Right renal cortex interstitium (tissue), 3 donors: ENCODE results near the gene ZNF787. TPM values are rescaled to one million over a fixed set of nuclear protein-coding genes. Genes with fewer than 3 reads are reported as not detected.

Source experiments
- DNase-seq, 3 donors: peaks; one replicate each; pipeline ENCODE4 v3.0.0-alpha.2; 2013; ENCODE audit warnings: low read depth in 3 of 3, low spot score in 2 of 3
- polyA plus RNA-seq, 3 donors: library from polyadenylated mRNA; unstranded; fragments of 120-200 nt; gene quantifications; one replicate each; pipeline ENCODE4 v1.2.1, GENCODE V29; 2013; ENCODE audit not compliant: insufficient read length in 3 of 3

Gene ZNF787
- polyA plus RNA-seq, 3 donors = 9.0 to 12.0 (median 11.1) TPM

DNA sequence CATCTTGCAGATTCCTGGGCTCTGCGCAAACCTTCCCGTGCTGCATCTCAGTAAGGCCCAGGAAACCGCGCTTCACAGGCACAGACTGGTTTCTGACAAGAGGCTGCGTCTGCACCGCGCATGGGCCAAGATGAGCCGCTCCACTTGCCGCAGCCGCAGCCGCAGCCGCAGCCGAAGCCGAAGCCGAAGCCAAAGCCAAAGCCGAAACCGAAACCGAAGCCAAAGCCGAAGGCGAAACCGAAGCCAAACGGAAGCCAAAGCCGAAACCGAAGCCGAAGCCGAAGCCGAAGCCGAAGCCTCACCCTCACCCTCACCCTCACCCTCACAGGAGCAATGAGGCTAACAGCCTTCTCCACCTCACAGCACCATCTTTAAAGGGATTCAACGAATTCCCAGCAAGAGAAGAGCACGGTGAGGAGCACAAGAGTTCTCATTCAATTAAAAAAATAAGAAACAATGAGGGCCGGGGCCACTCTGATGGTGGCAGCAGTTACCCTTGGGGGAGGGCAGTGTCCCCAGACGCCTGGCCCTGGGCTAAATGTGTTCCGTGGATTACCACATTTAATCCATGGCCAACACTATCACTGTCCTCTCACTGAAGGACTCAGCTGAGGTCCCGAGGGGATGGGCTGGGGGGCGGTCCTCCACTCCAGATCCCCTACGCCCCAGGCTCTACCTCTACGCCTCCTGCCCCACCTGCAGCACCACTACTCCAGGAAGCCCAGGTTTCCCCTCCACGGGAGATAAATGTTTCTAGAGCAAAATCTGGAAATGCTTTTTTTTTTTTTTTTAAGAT lies 29.1 kb downstream of the ZNF787 start:
- no peak for DNase-seq

DNA sequence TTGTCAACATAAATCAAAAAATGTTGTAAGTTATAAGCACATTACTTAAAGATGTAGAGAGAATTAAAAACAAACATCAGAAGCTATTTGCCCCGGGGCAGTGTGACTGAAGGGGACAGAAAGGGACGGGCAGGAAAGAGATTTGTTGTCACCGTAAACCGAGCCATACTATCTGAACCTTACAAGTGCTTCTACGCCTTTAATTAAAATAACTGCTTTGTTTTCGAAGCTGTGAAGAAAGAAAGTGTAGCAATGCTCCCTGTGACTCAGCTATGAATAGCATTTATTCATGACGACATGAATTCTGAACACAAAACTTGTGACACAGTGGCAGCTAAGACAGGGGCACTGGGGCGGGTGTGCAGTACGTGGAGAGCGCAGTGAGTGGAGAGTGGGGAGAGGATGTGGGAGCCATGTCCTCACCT lies 30.0 kb downstream of the ZNF787 start:
- no peak for DNase-seq

DNA sequence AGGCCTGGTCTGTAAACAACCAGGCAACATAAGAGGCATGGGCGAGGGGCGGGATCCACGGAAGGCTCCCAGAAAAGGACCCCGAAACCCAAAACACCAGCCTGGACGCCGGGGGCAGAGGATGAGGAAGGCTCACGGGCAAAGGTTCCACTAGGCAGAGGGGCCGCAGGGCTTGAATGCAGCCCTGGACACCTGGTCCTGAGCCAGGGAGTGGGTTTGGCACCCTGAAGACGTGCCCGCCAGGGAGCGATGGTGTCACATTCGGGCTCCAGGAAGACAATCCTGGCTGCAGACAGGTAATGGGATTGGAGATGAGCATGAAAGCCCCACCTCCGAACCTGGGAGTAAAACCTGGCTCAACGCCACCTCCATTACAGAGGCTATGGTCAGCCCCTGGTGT lies 31.8 kb downstream of the ZNF787 start:
- DNase-seq = no peak

DNA sequence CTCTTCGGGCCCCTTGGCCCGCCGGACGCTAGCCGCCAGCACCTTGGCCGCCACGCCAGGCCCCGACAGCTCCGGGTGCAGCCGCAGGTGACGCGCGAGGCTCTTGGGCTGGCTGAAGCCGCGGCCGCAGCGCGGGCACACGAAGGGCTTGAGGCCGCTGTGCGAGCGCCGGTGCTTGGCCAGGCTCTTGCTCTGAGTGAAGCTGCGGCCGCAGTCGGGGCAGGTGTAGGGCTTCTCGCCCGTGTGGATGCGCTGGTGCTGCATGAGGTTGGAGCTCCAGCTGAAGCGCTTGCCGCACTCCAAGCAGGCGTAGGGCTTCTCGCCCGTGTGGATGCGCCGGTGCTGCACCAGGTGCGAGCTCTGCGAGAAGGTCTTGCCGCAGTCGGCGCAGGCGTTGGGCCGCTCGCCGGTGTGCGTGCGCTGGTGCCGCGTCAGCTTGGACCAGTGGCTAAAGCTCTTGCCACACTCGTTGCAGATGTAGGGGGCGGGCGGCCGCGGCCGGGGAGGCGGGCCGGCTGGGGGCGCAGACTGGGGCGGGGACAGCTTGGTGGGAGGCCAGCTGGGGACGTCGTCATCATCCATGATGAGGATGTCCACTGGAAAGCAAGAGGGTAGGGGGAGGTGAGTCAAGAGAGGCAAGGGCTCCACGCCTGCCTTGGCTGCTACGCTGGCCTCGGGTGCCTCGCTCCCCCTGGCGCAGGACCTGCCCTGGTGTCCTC lies 32.4 kb downstream of the ZNF787 start:
- DNase-seq = no peak

DNA sequence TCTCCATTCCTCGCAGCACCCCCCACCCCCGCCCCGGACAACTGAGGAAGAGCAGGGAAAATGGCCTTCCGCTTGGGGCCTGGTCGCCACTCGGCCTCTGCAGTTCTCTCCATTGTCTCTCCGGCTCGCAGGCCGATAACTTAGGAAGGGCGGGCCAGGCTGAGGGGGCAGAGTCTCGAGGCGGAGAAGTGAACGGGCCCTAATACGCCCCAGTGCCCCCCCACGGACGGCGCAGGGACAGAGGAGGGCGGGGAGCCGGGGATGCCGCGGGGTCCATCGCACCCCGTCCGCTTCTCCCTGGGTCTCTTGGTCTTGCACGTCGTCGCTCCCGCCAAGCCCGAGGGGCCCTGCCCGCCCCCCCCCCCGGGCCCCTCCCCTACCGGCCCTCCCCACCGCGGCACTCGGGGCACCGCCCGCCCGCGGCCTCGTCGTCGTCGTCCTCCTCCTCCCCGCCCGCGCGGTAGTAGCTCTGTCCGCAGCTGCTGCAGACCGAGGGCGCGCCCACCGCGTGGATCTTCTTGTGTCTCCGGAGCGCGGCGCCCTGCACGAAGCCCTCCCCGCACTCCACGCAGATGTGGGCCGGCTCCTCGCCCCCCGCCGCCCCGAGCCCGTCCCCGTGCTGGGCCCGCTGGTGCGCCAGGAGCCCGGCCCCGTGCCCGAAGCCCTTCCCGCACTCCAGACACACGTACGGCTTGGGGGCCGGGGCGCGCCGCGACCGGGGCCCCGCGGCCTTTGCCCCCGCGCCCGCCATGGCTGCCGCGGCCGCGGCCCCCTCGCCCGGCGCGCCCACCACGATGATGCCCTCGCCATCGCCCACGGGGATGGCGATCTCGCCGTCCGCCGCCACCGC lies 33.2 kb downstream of the ZNF787 start:
- no peak for DNase-seq

DNA sequence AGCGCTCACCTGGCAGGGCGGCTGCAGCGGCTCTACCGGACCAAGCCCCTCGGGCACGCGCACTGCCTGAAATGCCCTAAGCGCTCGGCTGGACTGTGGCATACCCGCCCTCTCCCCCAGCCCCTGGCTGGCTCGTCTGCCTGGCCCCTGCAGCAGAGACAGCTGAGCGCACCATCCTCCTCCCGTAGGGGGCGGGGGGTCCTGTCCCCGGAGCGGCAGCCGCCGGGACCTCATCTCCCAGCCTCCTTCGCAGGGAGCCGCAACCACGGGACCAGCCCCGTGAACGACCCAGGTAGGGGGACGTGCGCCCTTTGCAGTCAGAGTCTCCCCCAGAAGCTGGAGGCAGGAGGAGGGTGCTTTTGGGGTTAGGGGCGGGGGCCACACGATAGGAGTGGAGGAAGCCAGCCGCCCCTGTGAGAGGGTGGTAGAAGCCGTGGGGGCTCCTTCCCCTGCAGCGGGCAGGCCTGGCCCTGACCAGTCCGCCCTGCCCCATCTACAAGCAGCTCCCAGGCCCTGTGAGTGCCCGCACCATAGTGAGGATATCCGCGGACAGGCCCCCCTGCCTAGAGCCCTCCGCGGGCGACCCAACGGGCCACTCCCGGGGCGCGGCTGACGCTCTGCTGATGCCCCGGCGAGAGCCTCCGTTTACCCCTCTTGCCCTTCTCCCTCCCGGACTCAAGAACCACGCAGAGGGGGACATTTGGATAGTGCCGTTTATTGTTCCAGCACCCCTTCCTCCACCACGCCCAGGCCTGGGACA lies 34.2 kb downstream of the ZNF787 start:
- DNase-seq = no peak

DNA sequence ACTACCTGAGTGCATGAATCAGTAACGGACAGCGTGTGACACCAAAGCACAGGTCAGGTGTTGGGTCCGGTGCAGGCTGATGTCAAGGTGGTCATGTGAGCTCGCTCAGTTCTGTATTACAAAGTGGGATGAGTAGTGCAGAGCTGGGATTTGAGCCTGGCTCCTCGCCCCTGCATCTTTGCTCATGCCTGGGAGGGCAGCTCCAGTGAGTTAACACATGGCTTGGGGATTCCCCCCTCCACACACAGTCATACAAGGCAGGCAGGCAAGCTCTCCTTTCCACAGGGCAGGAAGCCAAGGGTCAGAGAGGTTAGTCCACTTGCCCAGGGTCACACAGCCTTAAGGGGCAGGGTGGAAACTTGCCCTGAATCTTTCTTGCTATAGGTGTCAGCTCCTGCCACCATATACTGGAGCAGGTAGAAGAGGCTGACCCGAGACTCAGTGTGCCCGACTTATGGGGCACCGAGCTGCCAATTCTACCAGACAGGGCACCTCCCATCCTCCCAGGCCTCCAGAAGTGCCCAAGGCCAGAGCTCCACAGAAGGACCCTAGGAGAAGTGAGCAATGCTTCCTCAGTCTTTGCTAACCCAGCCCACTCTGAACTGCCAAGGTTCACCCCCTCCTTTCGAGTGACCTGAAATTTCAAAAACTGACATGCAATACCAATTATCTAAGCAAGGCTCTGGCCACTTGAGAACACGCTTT lies 35.4 kb downstream of the ZNF787 start:
- no peak for DNase-seq

DNA sequence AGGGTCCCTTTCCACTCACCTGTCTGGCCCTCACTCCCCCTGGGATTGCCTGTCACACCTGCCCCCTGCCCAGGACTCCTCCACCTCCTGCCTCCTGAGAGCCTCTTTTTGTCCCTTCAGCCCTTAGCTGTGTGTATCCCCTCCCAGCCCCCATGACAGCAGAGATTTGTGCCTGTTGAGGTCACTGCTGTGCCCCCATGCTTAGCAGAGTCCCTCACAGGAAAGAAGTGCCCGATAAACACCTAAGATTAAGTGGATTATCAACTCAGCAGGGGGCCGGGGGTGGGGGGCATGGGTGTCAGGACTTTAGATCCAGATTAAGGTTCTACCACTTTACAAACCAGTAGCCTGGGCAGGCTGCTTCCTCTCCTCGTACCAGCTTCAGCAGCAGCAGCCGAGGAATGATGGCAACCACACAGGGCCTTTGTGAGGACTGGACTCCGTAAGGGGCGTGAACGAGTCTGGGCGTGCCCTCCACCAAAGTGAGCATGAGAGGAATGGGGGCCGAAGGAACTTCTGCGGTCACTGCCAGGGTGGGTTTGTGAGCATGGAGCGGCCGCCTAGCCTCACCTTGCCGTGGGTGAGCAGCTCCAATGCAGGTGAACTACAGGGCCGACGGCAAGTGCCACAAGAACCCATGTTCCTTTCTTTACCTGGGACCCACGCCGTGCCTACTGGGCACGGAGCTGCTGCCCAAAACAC lies 36.1 kb downstream of the ZNF787 start:
- no peak for DNase-seq

DNA sequence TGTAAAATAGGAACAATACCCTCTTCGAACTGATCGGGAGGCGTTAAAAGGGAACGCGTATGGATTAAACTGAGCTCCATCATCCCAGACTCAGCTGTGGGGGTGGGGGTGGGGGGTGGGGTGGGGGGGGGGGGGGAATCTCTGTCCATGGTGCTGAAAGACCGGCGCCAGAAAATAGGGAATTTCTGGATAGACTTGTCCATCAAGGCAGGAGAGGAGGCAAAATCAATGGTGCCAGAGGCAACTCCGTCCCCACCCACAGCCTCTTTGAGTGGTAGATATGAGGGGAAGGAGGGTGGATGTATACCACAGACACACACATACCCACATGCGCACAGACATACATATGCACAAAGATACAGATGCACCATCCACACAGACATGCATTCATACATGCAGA lies 37.4 kb downstream of the ZNF787 start:
- no peak for DNase-seq

DNA sequence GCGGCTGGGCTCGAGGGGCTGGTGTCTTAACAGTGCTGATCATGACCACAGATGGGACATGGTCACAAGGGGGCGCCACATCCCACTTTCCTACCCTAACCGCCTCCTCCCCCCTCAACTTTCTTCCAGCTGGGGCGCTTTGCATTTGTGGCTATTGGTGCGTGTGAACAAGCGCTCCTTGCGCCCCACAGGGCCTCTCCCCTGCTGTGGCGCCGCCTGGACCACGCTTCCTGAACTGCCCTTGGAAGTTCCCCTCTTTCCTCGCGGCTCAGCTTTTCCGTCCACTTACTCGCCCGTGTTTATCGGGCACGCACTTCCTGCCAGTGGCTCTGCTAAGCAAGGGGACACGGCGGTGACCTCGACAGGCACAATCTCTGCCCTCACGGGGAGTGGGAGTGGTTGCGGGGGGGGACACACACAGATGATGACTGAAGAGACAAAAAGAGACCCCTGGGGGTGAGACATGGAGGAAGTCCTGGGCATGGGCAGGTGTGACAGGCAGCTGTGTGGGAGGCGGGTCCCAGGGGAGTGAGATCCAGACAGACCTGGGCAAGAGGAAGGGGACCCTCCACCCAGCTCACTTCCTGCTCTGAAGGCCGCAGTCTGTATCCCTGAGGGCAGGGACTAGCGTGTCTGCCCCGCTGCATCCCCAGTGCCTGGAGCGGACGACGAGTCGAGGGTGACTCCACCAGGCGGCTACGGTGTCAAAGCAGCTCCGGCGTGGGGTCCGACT lies 40.3 kb downstream of the ZNF787 start:
- peak in 2 of 3 donors; percentile 44 to 60 for DNase-seq

DNA sequence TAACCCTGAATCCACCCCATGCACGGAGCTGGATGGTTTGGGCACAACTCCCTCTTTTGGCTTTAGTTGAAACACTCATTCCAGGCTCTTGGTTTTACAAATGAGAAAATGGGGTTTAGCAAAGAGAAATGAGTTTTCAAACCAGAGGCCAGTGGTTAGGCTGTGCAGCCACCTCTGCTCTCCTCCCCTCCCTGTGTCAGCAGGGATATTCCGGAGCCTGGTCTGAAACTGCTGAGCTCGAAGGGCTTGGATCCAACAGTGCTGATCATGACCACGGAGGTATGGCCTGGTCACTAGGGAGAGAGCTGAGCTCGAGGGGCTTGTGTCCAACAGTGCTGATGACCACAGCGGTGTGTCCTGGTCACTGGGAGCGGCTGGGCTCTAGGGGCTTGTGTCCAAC lies 41.5 kb downstream of the ZNF787 start:
- DNase-seq = no peak

DNA sequence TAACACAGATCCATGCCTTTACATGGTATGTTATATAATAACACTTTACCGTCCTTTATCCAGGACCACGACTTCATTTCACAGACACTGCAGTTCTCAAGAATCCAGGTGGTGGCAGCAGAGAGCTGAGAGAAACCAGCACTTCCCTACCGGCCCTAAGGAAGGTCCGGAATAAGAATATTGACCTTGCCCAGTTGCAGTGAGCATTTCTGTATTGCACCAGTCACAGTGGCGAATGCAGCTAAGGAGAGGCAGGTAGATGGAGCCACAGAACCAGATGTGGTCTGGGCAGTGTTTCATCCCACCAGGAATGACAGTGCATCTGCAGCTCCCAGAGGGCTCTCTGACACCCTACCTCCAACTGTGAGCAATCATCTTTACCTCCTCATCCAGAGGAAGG lies 44.6 kb downstream of the ZNF787 start:
- peak in 2 of 3 donors; percentile 27 to 34 for DNase-seq

DNA sequence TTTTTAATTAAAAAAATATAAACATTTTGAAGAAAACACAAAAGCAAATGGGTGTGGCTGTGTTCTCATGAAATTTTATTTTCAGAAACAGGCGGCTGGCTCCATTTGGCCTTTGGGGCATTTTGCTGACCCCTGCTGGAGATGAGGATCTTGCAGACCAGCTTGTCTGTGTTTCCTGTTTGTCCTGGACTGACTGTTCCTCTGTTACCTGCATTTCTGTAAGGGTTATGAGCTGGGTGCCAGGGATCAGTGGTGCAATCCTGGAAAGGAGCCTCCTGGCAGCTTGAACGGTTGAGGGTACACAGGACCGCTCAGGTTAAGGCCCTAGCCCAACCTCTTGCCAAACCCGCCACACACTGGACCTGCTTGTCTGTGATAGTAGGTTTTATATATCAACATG lies 49.9 kb downstream of the ZNF787 start:
- DNase-seq = no peak

DNA sequence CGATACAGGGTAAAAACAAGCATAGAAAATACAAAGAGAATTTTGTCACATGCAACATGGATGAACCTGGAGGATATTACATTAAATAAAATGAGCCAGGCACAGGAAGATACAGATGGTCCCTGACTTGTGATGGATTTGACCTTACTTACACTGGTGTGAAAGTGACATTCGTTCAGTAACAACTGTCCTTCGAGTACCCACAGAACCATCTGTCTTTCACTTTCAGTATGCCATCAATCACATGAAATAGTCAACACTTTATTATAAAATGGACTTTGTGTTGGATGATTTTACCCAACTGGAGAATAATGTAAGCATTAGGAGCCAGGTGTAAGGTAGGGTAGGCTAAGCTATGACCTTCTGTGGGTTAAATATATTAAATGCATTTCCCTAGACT lies 51.5 kb downstream of the ZNF787 start:
- DNase-seq = no peak

DNA sequence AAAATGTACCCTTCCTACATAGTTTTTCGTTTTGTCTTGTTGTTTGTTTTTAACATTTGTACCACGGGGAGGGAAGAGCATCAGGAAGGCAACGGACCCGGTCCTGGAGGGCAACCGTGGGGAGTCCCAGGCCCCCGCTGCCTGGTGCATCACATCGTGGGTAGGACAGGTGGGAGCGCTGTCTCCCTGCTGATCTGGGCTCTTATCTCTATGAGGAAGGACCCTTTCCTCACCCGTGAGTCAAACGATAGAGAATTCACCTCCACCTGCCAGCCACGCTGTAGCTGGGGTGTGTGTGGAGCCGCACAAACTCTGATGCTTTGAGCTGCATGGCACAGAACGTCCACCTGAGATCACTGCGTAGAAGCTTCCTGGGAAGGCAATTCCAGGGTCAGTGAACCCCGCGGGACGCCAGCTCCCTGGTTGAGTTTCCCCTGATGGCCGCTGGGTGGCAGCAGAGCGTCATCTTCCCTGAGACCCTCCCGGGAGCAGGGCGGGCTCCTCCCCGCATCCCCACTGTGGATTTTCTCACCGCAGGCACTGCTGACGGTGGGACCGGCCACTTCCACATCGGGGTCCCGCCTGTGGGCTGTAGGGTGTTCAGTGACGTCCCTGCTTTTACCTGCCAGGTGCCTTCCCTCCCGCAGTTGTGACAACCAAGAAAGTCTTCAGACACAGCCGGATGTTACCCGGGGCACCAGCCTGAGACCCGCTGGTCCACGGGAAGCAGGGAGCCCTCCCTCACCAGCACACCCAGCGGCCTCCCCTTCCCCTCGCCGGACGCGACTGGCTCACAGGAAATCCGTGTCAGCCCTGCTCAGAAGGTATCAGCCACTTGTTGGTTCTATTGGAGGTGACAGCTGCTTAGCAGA lies 54.7 kb downstream of the ZNF787 start:
- peak; percentile 31 to 44 (median 36) for DNase-seq

DNA sequence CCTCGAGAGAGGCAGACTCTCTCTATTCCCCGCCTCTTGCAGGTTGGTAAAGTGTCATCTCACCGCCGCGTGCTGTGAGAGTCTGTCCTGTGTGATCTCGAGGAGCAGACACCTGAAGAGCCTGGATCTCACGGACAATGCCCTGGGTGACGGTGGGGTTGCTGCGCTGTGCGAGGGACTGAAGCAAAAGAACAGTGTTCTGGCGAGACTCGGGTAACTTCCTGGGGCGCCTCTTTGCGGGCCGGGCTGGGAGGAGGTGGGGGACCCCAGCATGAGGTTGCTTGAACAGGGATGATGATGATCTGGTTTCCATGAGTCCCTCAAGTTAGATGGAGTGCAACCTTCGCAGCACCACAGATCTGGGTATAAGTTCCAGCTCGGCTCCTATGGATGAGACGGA lies 67.5 kb downstream of the ZNF787 start:
- DNase-seq = no peak
